Measurements from ENCODE around the gene LRR1.
A peak's percentile ranks its signal among the peaks of the same experiment; 100 is the strongest.

LRR1 gene

GRCh38 chr14:49598485-49599300 is at the start of gene LRR1:
LRR1 (plus strand) TSS chr14:49598940; CDS start chr14:49599021, 81 bp downstream.
- peaks cover 38% of the 10 kb centered on the region for H3K4me1 Mint-ChIP-seq (ENCODE audit: low read depth)

GRCh38 chr14:49549446-49549845 is 49.3 kb upstream of the LRR1 start:
- DNase-seq: no peak
- Mint-ChIP-seq H3K9me3 (no peaks in the 10 kb centered on the region), H3K27me3 (no peaks in the 10 kb centered on the region), H3K4me3 (no peak overlapping the region), H3K36me3 (ENCODE audit: low read depth) (no peaks in the 10 kb centered on the region), H3K4me1 (ENCODE audit: low read depth) (no peaks in the 10 kb centered on the region), H3K27ac (no peak overlapping the region)

More at GRCh38 chr14:49598485-49599300, at the start of gene LRR1:
- H3K4me3 Mint-ChIP-seq: peak within 1 kb of the TSS; percentile 97
- H3K9me3 Mint-ChIP-seq: no peaks in the 10 kb centered on the region
- DNase-seq: peak; percentile 95
- H3K27me3 Mint-ChIP-seq: no peaks in the 10 kb centered on the region
- H3K36me3 Mint-ChIP-seq (ENCODE audit: low read depth): peaks cover 53% of the 10 kb centered on the region
- H3K27ac Mint-ChIP-seq: peak within 1 kb of the TSS; percentile 97

- no peaks in the 10 kb centered on the region for H3K9me3 Mint-ChIP-seq
- no peak for DNase-seq
- no peak overlapping the region for H3K4me3 Mint-ChIP-seq
- no peak overlapping the region for H3K27ac Mint-ChIP-seq
- H3K4me1 Mint-ChIP-seq (ENCODE audit: low read depth): no peaks in the 10 kb centered on the region
- H3K27me3 Mint-ChIP-seq: no peaks in the 10 kb centered on the region
- H3K36me3 Mint-ChIP-seq (ENCODE audit: low read depth): no peaks in the 10 kb centered on the region
Observed at GRCh38 chr14:49549881-49550280, 48.9 kb upstream of the LRR1 start.

GRCh38 chr14:49550286-49551184 is 48.2 kb upstream of the LRR1 start:
- H3K4me3 Mint-ChIP-seq: no peak overlapping the region
- H3K27me3 Mint-ChIP-seq: no peaks in the 10 kb centered on the region
- H3K9me3 Mint-ChIP-seq: no peaks in the 10 kb centered on the region
- no peak overlapping the region for H3K27ac Mint-ChIP-seq
- H3K4me1 Mint-ChIP-seq (ENCODE audit: low read depth): no peaks in the 10 kb centered on the region
- no peaks in the 10 kb centered on the region for H3K36me3 Mint-ChIP-seq (ENCODE audit: low read depth)
- DNase-seq: no peak

- DNase-seq: no peak
- Mint-ChIP-seq H3K4me1 (ENCODE audit: low read depth) (no peaks in the 10 kb centered on the region), H3K9me3 (no peaks in the 10 kb centered on the region), H3K27me3 (no peaks in the 10 kb centered on the region), H3K27ac (no peak overlapping the region), H3K4me3 (no peak overlapping the region), H3K36me3 (ENCODE audit: low read depth) (no peaks in the 10 kb centered on the region)
Observed at GRCh38 chr14:49551569-49551968, 47.2 kb upstream of the LRR1 start.

GRCh38 chr14:49553106-49553505 is 45.6 kb upstream of the LRR1 start:
- H3K4me1 Mint-ChIP-seq (ENCODE audit: low read depth): no peaks in the 10 kb centered on the region
- DNase-seq: no peak
- H3K27me3 Mint-ChIP-seq: no peaks in the 10 kb centered on the region
- H3K9me3 Mint-ChIP-seq: no peaks in the 10 kb centered on the region
- H3K36me3 Mint-ChIP-seq (ENCODE audit: low read depth): no peaks in the 10 kb centered on the region
- H3K27ac Mint-ChIP-seq: no peak overlapping the region
- no peak overlapping the region for H3K4me3 Mint-ChIP-seq

GRCh38 chr14:49553892-49554291 is 44.8 kb upstream of the LRR1 start:
- H3K9me3 Mint-ChIP-seq: no peaks in the 10 kb centered on the region
- H3K27me3 Mint-ChIP-seq: no peaks in the 10 kb centered on the region
- no peak for DNase-seq
- H3K4me3 Mint-ChIP-seq: no peak overlapping the region
- no peaks in the 10 kb centered on the region for H3K36me3 Mint-ChIP-seq (ENCODE audit: low read depth)
- H3K27ac Mint-ChIP-seq: no peak overlapping the region
- no peaks in the 10 kb centered on the region for H3K4me1 Mint-ChIP-seq (ENCODE audit: low read depth)

- Mint-ChIP-seq H3K4me1 (ENCODE audit: low read depth) (no peaks in the 10 kb centered on the region), H3K36me3 (ENCODE audit: low read depth) (no peaks in the 10 kb centered on the region), H3K27me3 (no peaks in the 10 kb centered on the region), H3K27ac (no peak overlapping the region), H3K9me3 (no peaks in the 10 kb centered on the region), H3K4me3 (no peak overlapping the region)
- no peak for DNase-seq
Observed at GRCh38 chr14:49559979-49560768, 38.6 kb upstream of the LRR1 start.

- H3K4me3 Mint-ChIP-seq: no peak overlapping the region
- no peaks in the 10 kb centered on the region for H3K4me1 Mint-ChIP-seq (ENCODE audit: low read depth)
- no peaks in the 10 kb centered on the region for H3K27me3 Mint-ChIP-seq
- peaks cover 6% of the 10 kb centered on the region for H3K9me3 Mint-ChIP-seq
- H3K27ac Mint-ChIP-seq: no peak overlapping the region
- DNase-seq: no peak
- H3K36me3 Mint-ChIP-seq (ENCODE audit: low read depth): peaks cover 16% of the 10 kb centered on the region
Observed at GRCh38 chr14:49566714-49567113, 32.0 kb upstream of the LRR1 start.

- Mint-ChIP-seq H3K27ac (no peak overlapping the region), H3K27me3 (no peaks in the 10 kb centered on the region), H3K4me1 (ENCODE audit: low read depth) (peaks cover 7% of the 10 kb centered on the region), H3K4me3 (no peak overlapping the region), H3K36me3 (ENCODE audit: low read depth) (peaks cover 39% of the 10 kb centered on the region), H3K9me3 (peaks cover 6% of the 10 kb centered on the region)
- no peak for DNase-seq
Observed at GRCh38 chr14:49569281-49569680, 29.5 kb upstream of the LRR1 start.

GRCh38 chr14:49574038-49574437 is 24.7 kb upstream of the LRR1 start:
- peaks cover 38% of the 10 kb centered on the region for H3K4me1 Mint-ChIP-seq (ENCODE audit: low read depth)
- no peak for DNase-seq
- H3K9me3 Mint-ChIP-seq: peaks cover 6% of the 10 kb centered on the region
- H3K27me3 Mint-ChIP-seq: no peaks in the 10 kb centered on the region
- no peak overlapping the region for H3K4me3 Mint-ChIP-seq
- H3K36me3 Mint-ChIP-seq (ENCODE audit: low read depth): peaks cover 81% of the 10 kb centered on the region
- H3K27ac Mint-ChIP-seq: no peak overlapping the region

GRCh38 chr14:49578141-49578540 is 20.6 kb upstream of the LRR1 start:
- Mint-ChIP-seq H3K27me3 (no peaks in the 10 kb centered on the region), H3K4me1 (ENCODE audit: low read depth) (peaks cover 70% of the 10 kb centered on the region), H3K36me3 (ENCODE audit: low read depth) (peaks cover 84% of the 10 kb centered on the region), H3K27ac (peak overlapping the region; percentile 65), H3K4me3 (no peak overlapping the region), H3K9me3 (no peaks in the 10 kb centered on the region)
- DNase-seq: no peak

GRCh38 chr14:49579841-49580240 is 18.9 kb upstream of the LRR1 start:
- Mint-ChIP-seq H3K9me3 (no peaks in the 10 kb centered on the region), H3K27ac (peak overlapping the region; percentile 31), H3K4me1 (ENCODE audit: low read depth) (peaks cover 69% of the 10 kb centered on the region), H3K36me3 (ENCODE audit: low read depth) (peaks cover 84% of the 10 kb centered on the region), H3K4me3 (no peak overlapping the region), H3K27me3 (no peaks in the 10 kb centered on the region)
- no peak for DNase-seq

All from activated T-cell treated with anti-CD3 and anti-CD28 coated beads, Interleukin-2, amount 50 U/mL, for 24 hours (primary cell).